ENCODE data around the gene KRT6B. TPM values are rescaled to one million over a fixed set of nuclear protein-coding genes. Genes with fewer than 3 reads are reported as not detected.

KRT6B gene
- total RNA-seq, 4 donors from 2014 or later: not detected

- intact Hi-C loops (cut with DNase I; ENCODE audit: low total_unique reads) (no loop called here), in situ Hi-C loops (cut with MboI; ENCODE audit: low sequenced_read_pairs in 4 of 4) (no loop called here)
- no peak for DNase-seq
- no peaks in the 10 kb centered on the region for H3K9me3 ChIP-seq
- no peaks in the 10 kb centered on the region for H3K36me3 ChIP-seq
- no peak for TF ChIP-seq POLR2A (IDR thresholded peaks at IDR 0.05)
- no peak for TF ChIP-seq CTCF (IDR thresholded peaks at IDR 0.05 in 4 of 5, conservative IDR thresholded peaks at IDR 0.05 in 1 of 5)
- no peaks in the 10 kb centered on the region for H3K4me1 ChIP-seq
- no peak for ATAC-seq
- H3K27ac ChIP-seq: no peak overlapping the region
- peaks cover 0 to 3% (median 0%) of the 10 kb centered on the region in 3 donors for H3K27me3 ChIP-seq
- H3K4me3 ChIP-seq: no peak overlapping the region
These were observed 25.9 kb downstream of the KRT6B start for GRCh38 chr12:52426034-52426433.

GRCh38 chr12:52425466-52425865 is 26.5 kb downstream of the KRT6B start:
- Histone ChIP-seq H3K9me3 (no peaks in the 10 kb centered on the region), H3K27ac (no peak overlapping the region), H3K36me3 (no peaks in the 10 kb centered on the region), H3K27me3 (peaks cover 0 to 3% (median 0%) of the 10 kb centered on the region in 3 donors), H3K4me3 (no peak overlapping the region), H3K4me1 (no peaks in the 10 kb centered on the region)
- ATAC-seq (no peak), DNase-seq (no peak)
- intact Hi-C loops (cut with DNase I; ENCODE audit: low total_unique reads) (no loop called here), in situ Hi-C loops (cut with MboI; ENCODE audit: low sequenced_read_pairs in 4 of 4) (no loop called here)
- TF ChIP-seq CTCF (IDR thresholded peaks at IDR 0.05 in 4 of 5, conservative IDR thresholded peaks at IDR 0.05 in 1 of 5) (no peak), POLR2A (IDR thresholded peaks at IDR 0.05) (no peak)

- Histone ChIP-seq H3K4me1 (no peaks in the 10 kb centered on the region), H3K36me3 (no peaks in the 10 kb centered on the region), H3K4me3 (no peak overlapping the region), H3K9me3 (no peaks in the 10 kb centered on the region), H3K27me3 (peaks cover 0 to 3% (median 0%) of the 10 kb centered on the region in 3 donors), H3K27ac (no peak overlapping the region)
- in situ Hi-C loops (cut with MboI; ENCODE audit: low sequenced_read_pairs in 4 of 4) (no loop called here), intact Hi-C loops (cut with DNase I; ENCODE audit: low total_unique reads) (no loop called here)
- TF ChIP-seq POLR2A (IDR thresholded peaks at IDR 0.05): no peak
- TF ChIP-seq CTCF (IDR thresholded peaks at IDR 0.05 in 4 of 5, conservative IDR thresholded peaks at IDR 0.05 in 1 of 5): no peak
- ATAC-seq: no peak
- DNase-seq: no peak
These were observed 28.1 kb downstream of the KRT6B start for GRCh38 chr12:52423661-52424500.

GRCh38 chr12:52423035-52423434 is 28.9 kb downstream of the KRT6B start:
- intact Hi-C loops (cut with DNase I; ENCODE audit: low total_unique reads) (no loop called here), in situ Hi-C loops (cut with MboI; ENCODE audit: low sequenced_read_pairs in 4 of 4) (no loop called here)
- Histone ChIP-seq H3K4me1 (no peaks in the 10 kb centered on the region), H3K36me3 (no peaks in the 10 kb centered on the region), H3K27ac (no peak overlapping the region), H3K9me3 (no peaks in the 10 kb centered on the region), H3K27me3 (peaks cover 0 to 3% (median 0%) of the 10 kb centered on the region in 3 donors), H3K4me3 (no peak overlapping the region)
- TF ChIP-seq POLR2A (IDR thresholded peaks at IDR 0.05) (no peak), CTCF (IDR thresholded peaks at IDR 0.05 in 4 of 5, conservative IDR thresholded peaks at IDR 0.05 in 1 of 5) (no peak)
- ATAC-seq (no peak), DNase-seq (no peak)

All from gastrocnemius medialis (tissue), 4 donors.